Measurements from ENCODE around the gene CARD16.
"Not testable (repeated sequence)": the region's sequence is repeated elsewhere in the genome, so short reads cannot be mapped to it uniquely, and the experiment has no call there.

Gene CARD16

DNA sequence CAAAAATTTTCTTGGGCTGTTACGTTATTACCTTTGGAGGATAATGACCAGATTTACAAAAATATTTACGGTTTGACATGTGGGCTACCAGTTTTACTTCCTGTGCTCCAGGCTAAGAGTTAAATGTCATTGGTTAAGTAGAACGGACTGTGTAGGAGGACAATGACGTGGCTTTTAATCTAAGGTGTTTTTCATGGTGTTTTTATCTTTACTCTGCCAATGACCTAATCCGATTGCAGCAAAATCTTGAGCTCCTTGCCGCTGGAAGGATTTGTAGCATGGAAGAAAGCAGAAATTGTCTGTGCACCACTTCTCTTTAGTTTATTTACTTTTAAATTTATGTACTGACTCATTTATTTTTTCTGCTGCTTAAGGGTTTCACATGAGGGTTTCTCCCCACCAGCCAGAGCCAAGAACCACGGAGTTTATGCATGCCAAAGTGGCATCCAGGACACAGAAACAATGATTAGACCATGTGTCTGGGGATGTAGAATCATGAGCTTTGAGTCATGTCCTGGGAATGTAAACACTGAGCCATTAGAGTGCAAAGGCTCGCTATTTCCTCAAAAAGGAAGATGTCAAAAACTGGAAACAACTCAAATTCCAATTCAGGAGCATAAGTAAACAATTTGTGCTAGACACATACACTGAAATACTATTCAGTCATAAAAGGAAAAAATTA lies 1.9 kb upstream of the CARD16 start:
- no peak for DNase-seq

DNA sequence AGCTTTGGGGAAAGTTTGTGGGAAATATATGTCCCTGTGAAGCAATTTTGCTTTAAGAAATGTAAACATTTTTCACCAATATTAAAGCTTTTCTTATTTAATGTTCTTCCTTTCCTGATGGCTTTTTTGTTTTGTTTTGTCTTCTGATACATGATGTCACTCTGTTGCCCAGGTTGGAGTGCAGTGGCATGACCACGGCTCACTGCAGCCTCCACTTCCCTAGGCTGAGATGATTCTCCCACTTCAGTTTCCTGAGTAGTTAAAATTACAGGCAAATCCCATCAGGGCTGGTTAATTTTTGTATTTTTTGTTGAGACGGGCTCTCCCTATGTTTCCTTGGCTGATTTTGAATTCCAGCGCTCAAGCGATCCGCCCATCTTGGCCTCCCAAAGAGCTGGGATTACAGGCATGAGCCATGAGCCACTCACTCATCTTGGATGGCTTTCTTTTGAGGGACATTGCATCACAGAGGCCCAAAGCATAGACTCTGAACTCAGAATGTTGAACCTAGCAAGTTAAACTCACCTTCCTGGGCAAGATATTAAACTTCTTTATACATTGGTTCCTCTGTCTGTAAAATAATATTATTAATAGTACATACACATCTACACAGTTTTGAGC lies 651 bp upstream of the CARD16 start:
- DNase-seq = no peak

DNA sequence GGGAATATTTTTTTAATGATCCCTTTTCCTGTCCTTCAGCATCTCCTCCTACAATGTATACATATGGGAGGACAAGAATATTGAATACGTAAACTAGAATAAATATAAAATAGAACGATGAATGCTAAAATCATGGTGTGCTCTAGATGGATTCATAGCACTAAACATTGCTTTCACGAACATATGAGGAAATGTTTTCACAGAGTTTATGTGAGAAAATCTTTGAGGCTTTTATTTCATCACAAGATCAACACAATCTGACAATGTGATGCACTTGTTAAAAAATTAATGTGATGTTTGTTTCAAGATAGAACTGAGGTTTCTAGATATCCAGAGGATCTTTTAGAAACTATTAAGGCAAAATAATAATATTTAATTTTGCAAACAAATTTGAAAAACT lies 3.0 kb downstream of the CARD16 start:
- no peak for DNase-seq

DNA sequence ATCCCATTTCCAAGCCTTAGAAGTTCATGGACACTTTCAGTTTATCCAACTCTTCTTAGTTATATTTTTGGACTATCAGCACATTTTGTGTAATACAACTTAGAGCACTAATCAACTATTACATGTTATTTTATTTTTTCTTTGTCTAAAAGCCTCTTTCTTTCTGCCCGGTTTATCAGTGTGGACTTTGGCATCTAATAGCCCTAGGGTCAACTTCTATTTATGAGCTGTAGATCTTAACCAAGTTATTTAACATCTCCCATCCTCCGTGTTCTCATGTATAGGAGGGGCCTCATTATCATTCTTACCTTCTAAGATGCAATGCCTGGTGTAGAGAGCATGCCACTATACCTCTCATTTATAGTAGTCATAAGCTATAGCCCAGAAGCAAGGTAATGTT lies 4.4 kb downstream of the CARD16 start:
- no peak for DNase-seq

DNA sequence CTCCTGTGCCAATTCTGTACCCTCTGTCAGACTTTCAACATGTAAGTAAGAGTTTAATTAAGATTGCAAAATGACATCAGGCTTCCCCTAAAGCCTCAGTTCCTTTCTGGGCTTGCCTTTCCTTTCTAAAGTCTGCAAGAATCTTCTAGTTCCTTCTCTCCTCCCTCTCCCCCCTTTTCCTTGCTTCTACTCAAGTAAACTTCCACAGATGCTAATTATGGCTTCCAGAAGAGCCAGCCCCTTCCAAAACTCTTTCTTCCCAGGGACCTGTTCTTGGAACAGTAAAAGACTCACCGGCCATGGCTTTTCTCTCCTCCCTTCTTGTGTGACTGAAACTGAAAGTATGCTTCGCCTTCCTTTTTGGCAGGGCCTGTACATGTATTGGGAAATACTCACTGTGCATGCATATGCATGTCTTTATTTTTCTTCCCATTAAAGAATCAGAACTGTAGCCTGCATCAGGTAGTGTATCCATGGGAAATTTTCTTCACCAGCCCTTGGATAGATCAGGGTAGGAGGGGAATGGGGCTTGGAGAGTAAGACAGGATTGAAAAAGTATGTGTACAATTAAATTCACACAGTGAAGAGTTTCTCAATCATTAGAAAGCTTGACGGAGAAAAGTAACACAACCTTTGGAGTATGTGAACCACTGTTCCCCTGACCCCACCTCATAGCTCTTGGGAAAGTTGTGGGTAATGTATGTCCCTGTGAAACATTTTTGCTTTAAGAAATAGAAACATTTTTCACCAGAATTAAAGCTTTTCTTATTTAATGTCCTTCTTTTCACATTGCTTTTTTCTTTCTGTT lies 10.1 kb downstream of the CARD16 start, which contains the start of gene CASP1:
Gene CASP1 (minus strand): TSS at position 332 of the 808 bp plus-strand sequence. CDS start 31 bp downstream, at position 301.
- peak; percentile 43 for DNase-seq

DNA sequence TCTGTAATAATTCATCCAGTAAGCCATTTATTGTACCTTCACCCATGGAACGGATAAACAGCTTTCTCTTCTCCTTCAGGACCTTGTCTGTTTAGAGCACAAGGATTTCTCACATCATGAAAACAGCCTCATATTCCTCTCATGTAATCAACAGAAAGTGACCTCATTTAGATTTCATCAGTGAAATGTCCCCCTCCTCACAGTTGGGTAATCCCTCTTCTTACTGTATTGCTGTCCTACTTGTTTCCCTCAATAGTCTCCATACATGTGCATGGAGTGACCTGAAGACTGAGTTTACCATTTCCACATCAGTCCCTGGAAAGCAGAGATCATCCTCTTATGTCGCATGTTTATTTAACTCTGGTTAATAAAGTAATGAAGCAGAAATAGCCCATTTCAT lies 10.7 kb downstream of the CARD16 start:
- not testable (repeated sequence) for DNase-seq

DNA sequence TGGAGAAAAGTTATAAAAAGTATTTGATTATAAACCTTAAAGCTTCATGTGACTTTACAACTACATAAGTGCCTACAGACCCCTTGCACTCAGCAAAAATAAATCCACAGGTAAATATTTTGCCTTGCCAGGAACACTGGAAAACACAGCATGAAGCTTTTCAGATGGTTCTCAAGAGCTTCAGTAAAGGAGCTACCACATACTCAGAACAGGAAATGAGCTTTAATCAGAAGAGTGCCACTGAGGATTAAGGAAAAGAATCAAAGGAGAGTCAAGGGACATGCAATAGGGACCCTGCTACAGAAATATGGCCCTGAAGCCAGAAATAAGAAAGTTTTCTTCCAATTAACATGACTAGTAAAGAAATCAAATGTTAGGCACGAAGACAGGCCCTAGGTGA lies 11.4 kb downstream of the CARD16 start:
- no peak for DNase-seq

DNA sequence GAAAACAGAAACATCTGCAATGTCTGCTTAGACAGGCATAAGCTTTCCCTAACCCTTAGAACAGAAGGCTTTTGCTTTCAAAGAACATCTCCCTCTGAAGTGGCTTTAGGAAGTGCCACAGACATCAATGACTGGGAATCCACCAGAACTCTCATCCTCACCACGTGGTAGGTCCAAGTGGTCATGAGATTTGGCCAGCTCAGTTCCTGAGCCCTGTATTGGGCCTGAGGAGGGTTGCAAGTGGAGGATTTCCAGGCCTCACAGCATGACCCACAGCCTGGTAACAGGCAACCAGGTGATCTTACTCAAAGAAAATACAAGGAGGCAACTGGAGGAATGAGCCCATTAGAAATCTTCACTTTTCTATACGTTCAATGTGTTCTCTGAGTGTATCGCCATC lies 11.8 kb downstream of the CARD16 start:
- no peak for DNase-seq

DNA sequence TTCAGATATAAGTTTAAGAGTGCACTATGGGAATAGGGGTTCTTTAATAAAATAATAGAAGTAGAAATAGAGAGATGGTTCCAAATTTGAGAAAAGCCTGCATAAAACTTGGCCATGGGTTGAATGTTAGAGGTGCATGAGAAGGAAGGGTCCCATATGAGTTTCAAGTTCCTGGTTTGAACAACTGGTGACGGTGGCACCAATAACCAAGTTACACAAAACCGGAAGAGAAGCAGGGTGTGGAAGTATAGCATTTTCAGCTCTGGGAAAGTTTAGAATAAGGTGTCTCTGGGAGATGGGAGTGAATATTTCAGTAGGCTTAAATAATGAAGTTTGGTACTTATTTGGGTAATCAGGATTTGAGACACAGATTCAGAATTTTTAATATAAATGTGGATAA lies 12.6 kb downstream of the CARD16 start:
- DNase-seq = no peak

DNA sequence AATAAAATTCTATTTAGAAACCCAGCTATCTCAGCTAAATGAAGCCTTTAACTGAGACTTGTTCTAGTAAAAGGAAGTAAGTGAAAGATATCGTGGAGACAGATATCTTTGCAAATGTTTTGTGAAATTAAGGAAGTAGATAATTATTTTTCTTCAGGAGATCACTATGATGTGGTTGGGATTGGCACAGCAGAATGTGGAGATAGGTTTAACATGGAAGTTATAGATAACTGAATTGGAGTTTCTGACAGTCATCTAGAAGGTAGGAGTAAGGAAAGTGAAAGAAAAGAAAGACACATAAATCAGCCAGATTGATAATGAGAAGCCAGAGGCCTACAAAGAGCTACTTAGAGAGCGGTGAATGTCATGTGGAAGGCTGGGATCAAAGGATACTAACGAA lies 17.5 kb downstream of the CARD16 start:
- DNase-seq = no peak

DNA sequence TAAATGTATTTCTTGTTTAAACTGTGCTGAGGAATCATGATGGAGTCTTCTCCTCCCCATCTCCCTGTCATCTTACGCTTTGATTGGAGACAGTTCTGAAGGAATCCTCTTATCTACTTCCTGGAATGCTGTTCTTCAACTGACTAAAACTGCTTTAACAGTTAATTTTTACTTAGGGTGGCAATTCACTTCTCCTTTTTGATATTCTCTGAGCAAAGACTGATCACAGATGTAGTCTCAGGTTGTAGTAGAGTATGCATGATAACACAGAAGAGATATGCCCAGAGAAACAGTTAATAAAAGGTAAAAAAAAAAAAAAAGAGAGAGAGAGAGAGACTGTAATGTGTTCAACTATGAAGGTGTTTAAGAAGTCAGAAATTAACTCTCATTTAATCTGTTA lies 20.7 kb downstream of the CARD16 start:
- DNase-seq = no peak

DNA sequence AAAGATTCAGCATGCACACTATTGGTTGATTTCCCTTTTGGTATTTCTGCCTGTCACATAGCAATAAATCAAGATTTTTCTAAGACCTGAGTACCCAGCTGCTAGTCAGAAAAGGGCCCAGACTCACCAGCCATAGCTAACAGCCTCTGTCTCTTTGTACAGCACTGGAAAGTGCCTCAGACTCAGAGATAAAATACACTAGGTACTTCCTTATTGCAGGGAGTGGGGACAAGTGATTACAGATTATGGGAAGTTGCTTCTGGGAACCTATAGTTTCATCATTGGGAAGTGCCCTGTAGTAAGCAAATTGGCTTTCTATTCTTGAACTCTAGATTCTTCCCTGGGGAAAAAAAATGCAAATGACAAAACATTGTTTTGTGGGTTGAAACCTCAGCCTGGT lies 22.1 kb downstream of the CARD16 start, which contains the start of gene CASP5:
Gene CASP5 (minus strand): TSS at position 166 of the 400 bp plus-strand sequence. CDS start 32 bp downstream, at position 134.
- no peak for DNase-seq

DNA sequence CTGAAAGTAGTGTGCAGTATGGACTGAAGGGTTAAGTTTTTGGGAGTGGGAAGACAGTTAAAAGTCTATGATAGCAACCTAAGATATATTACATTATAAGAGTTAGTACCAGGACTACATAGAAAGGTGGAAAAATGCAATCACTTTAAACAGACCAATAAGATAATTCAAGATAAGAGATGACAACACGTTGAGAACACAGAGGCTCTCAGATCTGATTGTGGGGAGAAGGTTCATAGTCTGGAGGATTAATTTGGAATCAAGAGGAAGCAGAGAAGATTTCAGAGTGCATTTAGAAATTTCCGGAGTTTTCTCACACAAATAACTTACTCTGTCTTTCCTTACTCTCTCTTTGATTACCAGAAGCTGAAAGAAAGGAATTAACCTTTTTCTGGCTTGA lies 22.6 kb downstream of the CARD16 start:
- DNase-seq = no peak

DNA sequence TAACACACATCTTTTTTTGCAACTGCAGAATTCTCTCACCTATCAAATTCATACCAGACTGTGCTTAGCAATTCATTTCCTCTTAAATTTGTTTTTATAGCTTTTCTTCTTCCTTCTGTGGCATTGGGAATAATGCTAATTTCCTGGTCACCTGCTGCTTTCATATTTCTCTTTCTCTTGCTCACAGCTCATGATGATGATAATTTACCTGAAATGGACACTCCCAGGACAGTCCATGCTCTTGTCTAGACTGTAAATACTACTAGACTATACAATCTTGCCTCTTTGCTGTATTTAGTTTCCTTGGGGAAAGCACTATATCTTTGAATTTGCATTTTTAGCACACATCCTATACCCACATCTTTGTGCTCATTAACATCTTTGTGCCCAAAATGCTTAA lies 37.7 kb downstream of the CARD16 start:
- no peak for DNase-seq

DNA sequence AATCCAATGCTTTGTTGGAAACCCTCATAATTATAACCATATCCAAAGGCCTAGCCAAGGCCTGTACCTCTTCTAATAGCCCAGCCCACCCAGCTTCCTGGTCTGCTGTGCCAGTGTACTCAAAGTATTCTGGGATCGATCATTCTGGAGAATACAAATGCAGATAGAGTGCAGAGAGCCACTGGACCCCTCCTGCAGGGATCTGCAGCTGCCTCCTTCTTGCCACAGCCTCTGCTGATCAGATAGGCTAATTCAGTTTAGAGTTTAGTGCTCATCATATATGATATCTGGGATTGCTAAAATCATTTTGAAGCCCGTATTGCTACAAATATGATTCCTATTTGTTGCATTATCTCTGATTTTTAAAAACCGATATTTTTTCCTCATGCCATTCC lies 39.7 kb downstream of the CARD16 start:
- no peak for DNase-seq

DNA sequence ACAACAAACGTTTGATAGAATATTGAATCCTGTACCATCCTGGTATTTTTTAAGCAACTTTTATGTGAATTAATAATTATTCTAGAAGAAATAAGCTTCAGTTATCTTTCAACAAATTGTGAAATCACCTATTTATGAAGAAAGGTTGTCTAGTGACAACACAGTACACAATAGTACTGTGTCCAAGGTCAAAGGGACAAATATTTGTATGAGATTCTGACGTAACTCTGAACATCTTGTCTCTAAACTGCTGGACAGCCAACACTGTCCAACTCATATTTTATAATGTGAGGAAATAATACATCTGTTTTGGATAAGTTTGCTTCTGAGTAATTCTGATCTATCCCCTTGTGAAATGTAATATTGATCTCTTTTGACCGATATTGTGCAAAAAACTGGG lies 41.1 kb downstream of the CARD16 start:
- no peak for DNase-seq

DNA sequence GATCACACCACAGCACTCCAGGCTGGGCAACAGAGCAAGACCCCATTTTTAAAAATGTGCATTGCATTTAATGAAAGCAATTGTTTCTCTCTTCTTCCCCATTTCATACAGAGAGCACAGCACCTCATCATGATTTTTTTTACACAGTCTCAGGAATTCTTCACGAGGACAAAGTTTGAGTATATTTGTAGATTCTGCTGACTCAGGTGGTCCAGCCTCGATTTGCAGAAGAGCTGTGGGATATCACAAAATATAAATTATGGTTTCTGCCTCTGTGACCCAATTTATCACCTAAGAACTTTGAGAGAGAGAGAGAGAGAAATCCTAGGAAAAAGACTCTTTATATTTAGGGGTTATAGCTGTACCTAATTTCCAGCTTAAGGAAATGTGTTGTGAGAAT lies 42.0 kb downstream of the CARD16 start:
- DNase-seq = no peak

DNA sequence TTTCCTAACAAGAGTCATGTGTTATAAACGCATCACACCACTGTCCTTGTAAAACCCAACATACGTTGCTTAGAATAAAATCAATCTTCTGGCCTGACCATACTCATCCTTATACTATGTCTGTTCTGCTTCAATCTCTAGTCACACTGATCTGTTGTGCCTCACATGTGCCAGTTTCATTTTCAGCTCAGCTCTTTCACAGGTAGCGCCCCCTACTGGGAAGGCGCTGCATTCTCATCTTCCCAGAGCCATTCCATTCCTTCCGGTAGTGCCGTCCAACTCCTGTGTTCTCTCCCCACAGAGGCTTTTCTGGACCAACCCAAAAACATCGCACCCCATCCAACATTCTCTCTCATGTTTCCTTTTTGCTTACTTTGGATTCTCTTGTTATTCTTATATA lies 44.3 kb downstream of the CARD16 start:
- DNase-seq = peak; percentile 54

DNA sequence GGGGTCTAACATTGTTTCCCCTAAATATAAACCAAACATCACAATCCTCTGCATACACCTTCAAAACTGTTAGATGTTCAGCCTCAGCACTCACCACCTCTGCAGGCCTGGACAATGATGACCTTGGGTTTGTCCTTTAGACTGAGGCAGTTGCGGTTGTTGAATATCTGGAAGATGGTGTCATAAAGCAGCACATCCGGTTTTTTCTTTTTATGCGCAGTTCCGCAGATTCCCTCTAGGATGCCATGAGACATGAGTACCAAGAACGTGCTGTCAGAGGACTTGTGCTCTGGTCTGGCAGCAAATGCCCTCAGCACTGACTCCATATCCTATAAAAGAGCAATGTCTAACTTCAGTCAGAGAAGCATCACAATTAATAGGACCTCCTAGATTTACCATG lies 45.0 kb downstream of the CARD16 start:
- peak; percentile 6 for DNase-seq

DNA sequence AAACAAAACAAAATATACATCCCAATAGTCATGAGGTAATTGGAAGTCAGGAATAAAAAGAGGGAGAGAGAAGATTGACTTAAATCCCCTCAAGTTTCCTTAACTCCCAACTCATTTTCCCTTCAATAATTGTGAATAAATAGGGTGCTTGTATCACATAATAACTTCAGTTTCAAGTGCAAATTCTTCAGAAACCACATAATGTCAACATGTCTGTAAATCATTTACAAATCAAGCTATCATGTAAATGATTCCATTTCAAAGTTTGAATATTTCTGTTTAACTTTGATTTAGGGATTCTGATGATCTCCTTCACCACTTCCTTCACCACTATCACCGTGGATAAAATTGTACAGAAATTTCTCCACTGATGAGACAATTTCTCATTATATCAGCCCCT lies 45.4 kb downstream of the CARD16 start:
- no peak for DNase-seq

DNA sequence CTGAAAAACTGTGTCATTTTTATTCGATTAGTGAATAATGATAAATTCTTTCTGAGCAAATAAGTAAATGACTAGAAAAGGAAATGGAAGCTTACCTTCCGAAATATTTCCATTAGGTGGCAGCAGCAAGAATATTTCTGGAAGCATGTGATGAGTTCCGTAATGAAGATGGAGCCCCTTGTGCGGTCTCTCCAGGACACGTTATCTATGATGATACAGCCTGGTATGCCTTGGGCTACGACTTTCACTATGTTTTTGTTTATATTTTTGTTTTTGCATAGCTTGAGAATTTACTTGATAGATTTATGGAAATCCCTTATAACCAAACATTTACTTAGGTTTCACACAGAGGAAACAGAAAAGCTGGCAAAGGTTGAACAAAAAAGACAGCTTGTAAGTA lies 47.8 kb downstream of the CARD16 start:
- no peak for DNase-seq

DNA sequence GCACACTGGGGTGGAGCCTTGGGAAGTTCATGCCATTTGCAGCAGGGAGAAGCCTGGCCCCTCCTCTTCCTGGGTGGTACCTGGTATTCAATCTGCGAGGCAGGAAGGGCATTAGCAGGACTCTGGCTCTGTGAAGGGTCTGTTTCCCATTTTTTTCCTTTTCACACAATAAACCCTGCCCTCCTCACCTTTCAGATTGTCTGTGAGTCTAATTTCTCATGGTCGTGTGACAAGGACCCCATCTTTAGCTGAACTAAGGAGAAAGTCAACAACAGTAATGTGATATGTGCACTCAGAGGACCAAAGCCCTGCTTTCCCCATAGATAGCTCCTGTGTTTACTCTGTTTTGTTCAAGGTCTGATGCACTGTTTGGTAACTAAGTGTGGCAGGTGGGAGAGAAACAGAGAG lies 50.1 kb downstream of the CARD16 start:
- DNase-seq = no peak

DNA sequence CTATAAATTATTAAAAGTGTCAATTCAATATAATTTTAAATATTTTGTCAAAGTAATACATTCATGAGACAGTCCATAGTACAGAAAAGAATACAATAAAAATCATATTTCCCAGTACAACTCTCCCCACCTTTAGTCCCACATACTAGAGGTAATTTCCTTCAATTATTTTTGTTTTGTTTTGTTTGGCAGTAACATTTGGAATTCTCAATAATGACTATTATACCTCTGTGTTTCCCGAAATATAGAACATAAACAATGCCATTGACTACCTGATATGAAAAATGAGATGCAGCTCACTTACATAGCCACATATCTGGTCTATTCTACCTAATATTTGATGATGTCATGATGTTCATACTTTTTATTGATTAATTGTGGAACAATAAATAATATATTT lies 52.4 kb downstream of the CARD16 start:
- DNase-seq = no peak

DNA sequence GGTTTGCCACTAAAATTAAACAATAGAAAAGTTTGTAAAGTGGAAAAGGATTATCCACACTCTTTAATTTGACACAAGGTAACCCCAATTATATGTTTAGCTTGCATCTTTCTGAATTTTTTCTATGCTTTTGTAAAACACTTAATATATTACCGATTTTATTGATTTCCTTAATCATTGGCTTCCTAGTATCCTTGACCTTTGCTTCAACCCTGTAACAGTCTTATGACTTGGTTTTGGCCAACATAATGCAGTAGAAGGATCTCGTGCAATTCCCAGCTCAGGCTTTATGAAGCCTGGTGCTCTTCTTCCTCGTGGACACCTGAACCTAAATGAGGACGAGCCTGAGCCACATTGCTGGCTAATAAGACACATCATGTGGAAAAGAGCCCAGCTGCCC lies 53.1 kb downstream of the CARD16 start:
- no peak for DNase-seq
